ENCODE data around the gene ODR4.

The ODR4 gene

DNA sequence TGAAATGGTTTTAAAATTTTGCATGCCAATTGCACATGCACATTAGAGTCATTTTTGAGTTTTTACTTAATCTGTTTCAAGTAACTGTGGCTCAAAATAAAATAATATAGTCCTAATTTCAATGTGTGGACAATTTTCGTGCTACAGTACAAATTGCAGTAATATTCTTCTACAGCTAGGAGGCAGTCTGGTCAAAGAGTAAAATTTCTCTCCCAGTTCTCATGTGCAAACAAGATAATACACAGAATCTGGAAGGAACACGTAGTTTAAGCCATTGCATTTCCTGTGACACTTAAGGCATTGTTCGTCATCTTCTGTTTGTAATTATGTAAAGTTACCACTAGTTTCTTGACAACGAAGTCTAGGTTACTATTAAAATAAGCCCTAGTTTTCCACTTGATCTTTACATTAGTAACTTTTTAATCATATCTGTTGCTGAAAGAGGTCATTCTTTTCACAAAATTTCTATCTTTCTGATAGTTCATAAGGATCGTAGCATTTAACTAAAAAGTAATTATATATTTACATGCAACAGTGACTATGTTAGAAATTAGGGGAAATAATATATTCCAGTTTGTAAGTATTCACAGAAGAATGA, 28.9 kb downstream of the ODR4 start:
- TF ChIP-seq GATA2 (IDR thresholded peaks at IDR 0.05; ENCODE audit: low read depth, low read length), result no peak
- TF ChIP-seq GATA3 (IDR thresholded peaks at IDR 0.05; ENCODE audit: low read depth, low read length), result no peak

DNA sequence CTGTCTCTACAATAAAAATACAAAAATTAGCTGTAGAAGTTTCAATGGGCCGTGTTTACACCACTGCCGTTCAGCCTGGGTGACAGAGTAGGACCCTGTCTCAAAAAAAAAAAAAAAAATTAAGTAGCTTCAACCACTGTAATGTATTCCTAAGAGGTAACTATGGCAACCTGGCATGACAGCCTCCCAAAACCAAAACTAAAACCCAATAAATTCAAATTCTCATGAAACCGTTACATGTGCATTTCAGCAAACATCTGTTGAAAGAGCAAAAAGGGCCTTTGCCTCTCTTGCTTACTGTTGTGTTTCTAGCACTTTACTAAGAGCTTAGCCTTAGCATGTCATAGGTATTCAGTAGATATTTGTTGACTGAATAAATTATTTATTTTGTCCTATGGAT, 33.5 kb downstream of the ODR4 start:
- no peak for TF ChIP-seq GATA2 (IDR thresholded peaks at IDR 0.05; ENCODE audit: low read depth, low read length)
- no peak for TF ChIP-seq GATA3 (IDR thresholded peaks at IDR 0.05; ENCODE audit: low read depth, low read length)

DNA sequence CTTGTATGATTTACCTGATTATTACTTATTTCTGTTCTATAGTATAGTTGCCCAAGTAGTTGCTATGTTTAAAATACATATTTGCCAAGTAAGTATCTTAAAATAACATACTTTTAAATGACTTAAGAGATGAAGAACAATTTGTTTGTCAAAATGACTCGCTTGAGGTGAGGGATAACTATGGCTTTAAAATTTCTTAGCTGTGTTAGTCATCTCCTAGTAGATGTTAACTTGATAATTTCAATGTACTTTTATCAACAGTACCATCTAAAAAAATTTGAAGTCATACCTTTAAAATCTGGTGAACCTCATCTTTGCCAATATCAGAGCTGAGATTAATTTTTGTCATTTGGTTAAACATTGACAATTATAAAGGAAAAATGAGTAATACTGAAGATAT, 37.7 kb downstream of the ODR4 start:
- TF ChIP-seq GATA3 (IDR thresholded peaks at IDR 0.05; ENCODE audit: low read depth, low read length), result no peak
- no peak for TF ChIP-seq GATA2 (IDR thresholded peaks at IDR 0.05; ENCODE audit: low read depth, low read length)

DNA sequence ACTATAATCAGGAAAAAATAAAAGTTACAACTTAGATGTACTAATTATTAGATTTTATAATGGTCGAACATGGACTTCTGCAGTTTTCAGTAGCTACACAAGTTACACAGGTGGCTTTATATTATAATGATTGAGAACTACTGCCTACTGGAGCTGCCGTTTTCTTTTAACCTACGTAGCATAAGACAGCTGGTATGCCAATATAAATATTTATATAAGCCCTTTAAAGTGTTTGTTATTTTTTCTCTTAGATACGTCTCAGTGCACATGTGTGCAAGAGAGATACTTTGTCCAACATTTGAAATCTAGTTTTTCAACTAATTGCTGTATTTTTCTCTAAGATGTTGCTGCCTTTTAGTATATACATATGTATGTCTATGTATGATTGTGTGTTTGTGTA, 42.9 kb downstream of the ODR4 start:
- TF ChIP-seq GATA2 (IDR thresholded peaks at IDR 0.05; ENCODE audit: low read depth, low read length) (no peak), GATA3 (IDR thresholded peaks at IDR 0.05; ENCODE audit: low read depth, low read length) (no peak)

DNA sequence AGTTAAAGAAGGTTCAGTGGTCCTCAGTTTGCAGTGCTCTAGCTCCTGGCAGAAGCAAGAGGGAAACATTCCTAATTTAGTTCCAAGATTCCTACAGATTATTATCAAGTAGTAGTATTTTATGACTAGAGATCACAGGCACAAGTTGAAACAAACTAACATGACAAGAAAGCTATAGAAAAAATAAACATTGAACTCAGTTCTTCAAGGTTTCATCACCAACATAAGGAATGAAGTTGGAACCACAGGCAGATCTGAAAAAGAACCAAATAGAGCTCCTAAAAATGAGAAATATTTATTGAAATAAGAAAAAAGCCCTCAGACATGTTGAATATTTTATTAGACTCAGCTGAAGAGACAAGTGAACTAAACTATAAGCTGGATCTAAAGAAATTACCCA, 44.7 kb downstream of the ODR4 start:
- no peak for TF ChIP-seq GATA2 (IDR thresholded peaks at IDR 0.05; ENCODE audit: low read depth, low read length)
- TF ChIP-seq GATA3 (IDR thresholded peaks at IDR 0.05; ENCODE audit: low read depth, low read length), result no peak

DNA sequence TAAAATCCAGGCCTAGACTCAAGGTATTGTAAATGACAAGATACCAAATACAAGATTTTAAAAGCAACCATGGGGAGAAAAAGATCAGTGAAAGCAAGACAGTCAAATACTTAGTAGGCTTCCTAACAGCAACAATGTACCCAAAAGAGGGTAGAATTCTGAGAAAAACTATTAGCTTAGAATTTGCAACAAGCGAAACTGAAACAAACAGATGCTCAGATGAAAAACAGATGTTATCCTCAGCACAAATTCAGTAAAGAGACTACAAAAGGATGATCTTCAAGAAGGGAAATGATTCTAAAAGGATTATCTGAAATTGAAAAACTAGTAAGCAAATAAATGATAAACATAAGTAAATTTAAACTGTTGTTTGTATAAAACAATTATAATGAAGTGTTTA, 45.3 kb downstream of the ODR4 start:
- TF ChIP-seq GATA3 (IDR thresholded peaks at IDR 0.05; ENCODE audit: low read depth, low read length) (no peak), GATA2 (IDR thresholded peaks at IDR 0.05; ENCODE audit: low read depth, low read length) (no peak)

DNA sequence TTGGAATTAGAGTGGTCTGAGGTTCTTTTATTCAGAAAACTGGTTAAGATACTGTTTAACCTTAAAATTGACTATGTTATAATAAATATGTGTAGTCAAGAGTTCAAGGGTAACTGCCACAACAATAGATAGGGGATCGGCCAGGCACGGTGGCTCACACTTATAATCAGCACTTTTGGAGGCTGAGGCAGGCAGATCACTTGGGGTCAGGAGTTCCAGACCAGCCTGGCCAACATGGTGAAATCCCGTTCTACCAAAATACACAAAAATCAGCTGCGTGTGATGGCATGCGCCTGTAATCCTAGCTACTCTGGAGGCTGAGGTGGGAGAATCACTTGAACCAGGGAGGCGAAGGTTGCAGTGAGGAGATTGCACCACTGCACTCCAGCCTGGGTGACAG, 45.8 kb downstream of the ODR4 start:
- TF ChIP-seq GATA3 (IDR thresholded peaks at IDR 0.05; ENCODE audit: low read depth, low read length) (no peak), GATA2 (IDR thresholded peaks at IDR 0.05; ENCODE audit: low read depth, low read length) (no peak)

DNA sequence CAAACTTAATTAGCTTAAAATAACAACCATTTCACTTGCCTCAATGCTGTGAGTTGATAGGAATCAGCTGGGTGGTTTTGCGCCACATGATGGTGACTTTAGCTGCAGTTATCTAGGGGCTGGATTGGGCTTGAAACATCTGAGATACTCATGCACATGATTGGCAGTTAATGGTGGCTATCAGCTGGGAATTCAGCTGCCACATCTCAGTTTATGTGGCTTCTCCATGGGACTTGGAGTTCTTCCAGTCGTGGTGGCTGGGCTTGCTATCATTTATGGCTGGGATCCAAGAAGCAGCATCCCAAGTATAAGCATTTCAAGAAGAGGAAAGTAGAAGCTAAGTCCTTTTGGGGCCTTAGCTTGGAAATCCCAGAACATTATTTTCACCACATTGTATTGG, 48.9 kb downstream of the ODR4 start:
- TF ChIP-seq GATA2 (IDR thresholded peaks at IDR 0.05; ENCODE audit: low read depth, low read length) (no peak), GATA3 (IDR thresholded peaks at IDR 0.05; ENCODE audit: low read depth, low read length) (no peak)

DNA sequence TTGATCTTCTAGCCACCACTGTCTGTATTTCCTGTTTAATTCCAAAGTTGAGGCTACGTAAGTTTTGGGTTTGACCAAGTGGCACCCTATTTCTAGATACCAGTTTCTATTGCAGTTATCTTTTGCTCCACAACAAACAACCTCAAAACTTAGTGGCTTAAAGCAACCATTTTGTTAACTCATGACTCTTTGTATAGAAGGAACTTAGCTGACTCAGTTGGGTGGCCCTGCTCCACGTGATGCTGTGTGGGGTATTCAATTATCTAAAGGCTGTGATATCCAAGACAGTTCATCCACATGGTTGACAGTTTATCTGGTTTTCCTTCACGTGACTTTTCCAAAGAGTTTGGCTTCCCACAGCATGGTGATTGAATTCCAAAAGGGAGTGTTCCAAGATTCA, 50.5 kb downstream of the ODR4 start:
- TF ChIP-seq GATA2 (IDR thresholded peaks at IDR 0.05; ENCODE audit: low read depth, low read length), result no peak
- no peak for TF ChIP-seq GATA3 (IDR thresholded peaks at IDR 0.05; ENCODE audit: low read depth, low read length)

DNA sequence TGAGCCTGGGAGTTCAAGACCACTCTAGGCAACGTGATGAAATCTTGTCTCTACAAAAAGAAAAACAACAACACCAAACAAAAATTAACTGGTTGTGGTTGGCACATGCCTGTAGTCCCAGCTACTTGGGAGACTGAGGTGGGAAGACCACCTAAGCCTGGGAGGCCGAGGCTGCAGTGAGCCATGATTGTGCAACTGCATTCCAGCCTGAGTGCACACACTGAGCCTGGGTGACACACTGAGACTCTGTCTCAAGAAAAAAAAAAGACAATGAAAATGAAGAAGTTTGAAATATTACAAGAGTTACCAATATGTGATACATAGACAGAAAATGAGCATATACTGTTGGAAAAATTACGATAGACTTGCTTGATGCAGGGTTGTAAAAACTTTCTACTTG, 53.4 kb downstream of the ODR4 start:
- TF ChIP-seq GATA3 (IDR thresholded peaks at IDR 0.05; ENCODE audit: low read depth, low read length), result no peak
- no peak for TF ChIP-seq GATA2 (IDR thresholded peaks at IDR 0.05; ENCODE audit: low read depth, low read length)

DNA sequence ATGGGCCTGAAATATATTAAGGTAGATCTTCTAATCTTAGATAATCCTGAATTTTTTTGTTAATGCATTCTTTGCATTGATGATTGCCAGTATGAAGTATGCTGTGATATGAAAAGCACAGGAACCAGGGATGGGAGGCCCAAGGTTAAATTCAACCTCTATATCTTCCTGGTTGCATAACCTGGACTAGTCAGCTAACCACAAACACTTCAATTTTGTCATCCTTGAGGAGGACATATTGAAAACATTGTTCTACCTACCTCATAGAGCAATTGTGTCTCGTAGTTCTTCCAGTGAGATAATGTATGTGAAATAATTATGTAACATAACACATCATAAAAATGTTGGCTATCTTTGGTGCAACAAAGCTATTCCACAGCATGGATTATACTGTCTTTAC, 59.7 kb downstream of the ODR4 start:
- no peak for TF ChIP-seq GATA2 (IDR thresholded peaks at IDR 0.05; ENCODE audit: low read depth, low read length)
- no peak for TF ChIP-seq GATA3 (IDR thresholded peaks at IDR 0.05; ENCODE audit: low read depth, low read length)

DNA sequence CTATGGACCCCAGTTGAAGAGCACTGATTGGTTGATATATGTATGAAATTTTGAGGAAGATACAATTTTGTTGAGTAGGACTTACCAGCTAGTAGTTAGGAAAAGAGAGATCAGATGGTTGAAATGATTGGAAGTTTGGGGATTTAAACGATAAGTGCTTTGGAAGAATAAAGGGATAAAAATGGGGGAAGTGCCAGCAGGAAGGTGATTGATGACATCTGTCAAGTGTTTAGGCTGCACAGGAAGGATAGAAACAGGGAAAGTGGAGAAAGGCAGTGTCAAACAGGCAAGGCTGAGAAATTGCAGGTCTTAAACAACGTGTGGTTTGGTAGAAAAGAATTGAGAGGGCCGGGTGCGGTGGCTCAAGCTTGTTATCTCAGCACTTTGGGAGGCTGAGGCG, 62.9 kb downstream of the ODR4 start:
- TF ChIP-seq GATA2 (IDR thresholded peaks at IDR 0.05; ENCODE audit: low read depth, low read length) (no peak), GATA3 (IDR thresholded peaks at IDR 0.05; ENCODE audit: low read depth, low read length) (no peak)

DNA sequence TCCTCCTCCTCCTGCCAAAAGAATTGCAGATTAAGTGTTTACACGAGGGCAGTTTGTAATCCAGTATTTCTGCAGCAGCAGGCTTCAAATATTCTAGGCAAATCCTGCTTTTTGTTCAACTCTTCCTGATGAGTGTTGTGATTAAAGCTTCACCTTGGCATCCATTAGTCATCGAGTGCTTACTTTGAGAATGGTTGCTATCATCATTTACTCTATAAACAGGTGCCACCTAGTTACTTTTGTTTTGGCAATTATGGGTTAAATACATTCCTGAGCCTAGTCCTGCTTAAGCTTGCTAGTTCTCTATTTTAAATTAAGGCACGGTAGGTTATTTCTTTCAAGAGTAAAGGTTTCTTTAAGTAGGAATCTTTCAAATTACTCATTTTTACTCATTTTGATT, 64.9 kb downstream of the ODR4 start:
- TF ChIP-seq GATA2 (IDR thresholded peaks at IDR 0.05; ENCODE audit: low read depth, low read length) (no peak), GATA3 (IDR thresholded peaks at IDR 0.05; ENCODE audit: low read depth, low read length) (no peak)

DNA sequence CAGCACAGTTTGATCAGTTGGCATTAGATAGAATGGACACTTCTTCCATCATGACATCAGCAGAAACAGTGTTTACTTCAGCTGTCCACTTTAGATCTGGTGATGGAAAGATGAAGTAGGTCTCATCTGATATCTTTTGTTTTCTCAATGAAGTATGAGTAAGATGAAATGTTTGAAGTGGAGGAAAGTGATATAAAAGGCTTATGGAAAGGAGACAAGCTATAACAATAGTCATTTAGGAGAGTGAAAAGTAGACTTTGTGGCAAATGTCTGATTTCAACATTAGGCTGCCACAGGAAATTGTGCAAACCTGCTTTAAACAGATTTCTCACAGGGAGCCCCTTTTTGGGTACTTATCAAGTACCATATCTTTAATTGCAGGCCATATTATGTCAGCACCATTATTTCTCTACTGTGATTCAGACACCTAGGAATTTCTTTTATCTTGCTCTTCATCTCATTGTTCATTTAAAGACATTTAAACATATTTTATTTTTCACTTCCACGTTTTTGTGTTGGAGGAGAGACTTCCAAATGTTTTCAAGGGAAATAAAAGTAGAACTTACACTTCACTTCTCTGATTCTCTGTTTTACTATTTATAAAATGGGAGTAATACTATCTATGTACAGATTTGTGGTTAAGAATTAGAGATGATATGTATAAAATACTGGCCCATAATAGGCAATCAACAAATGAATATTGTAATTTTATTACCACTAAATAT, 67.2 kb downstream of the ODR4 start:
- TF ChIP-seq GATA3 (IDR thresholded peaks at IDR 0.05; ENCODE audit: low read depth, low read length) (no peak), GATA2 (IDR thresholded peaks at IDR 0.05; ENCODE audit: low read depth, low read length) (no peak)

DNA sequence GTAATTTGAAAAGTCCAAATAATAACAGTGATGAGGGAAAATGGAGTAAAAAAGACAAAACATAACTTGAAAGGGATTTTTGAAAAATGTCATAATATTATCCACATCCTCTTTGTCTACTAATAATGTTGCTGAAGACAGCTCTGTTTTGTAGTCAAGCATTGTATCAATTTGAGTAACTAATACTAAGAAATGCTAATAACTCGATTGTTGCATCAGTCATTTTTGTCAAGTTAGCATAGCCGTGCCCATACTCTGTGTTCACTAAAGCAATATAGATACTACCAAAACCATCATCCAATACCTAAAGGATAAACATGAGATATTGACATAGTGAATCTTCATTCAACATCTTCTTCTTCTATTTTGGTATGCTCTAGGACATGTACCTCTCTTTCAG, 68.0 kb downstream of the ODR4 start:
- TF ChIP-seq GATA2 (IDR thresholded peaks at IDR 0.05; ENCODE audit: low read depth, low read length), result no peak

DNA sequence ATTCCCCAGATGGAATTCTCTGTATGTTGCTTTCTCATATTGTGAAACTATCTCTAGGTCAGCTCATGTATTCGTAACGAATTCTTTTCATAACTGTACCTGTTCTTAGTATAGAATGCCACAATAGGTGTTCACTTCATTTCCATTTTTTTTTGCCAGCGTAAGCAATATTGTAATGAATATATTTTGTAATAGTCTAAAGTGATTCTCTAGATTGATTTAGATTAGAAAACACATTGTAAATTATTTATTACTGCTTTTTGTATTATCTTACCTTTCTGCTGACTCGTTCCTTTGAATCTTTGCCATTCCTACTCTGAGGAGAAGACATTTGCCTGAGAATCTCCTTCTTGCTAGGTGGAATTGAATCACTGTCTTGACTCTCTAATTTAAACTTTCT, 70.5 kb downstream of the ODR4 start:
- TF ChIP-seq GATA3 (IDR thresholded peaks at IDR 0.05; ENCODE audit: low read depth, low read length) (no peak), GATA2 (IDR thresholded peaks at IDR 0.05; ENCODE audit: low read depth, low read length) (no peak)

Data from SH-SY5Y (cell line).